HEK293 (cell line): ENCODE data around the gene OPCML.

Experiments
- TCF7L2 ChIP-seq: IDR thresholded peaks from 2 replicates; pipeline ENCODE4 v1.6.1; 2011; ENCODE audit warnings: low read depth, mild to moderate bottlenecking, inconsistent platforms, low read length, moderate library complexity, borderline replicate concordance
- ZBTB1 ChIP-seq: fragments of 450-650 bp; formaldehyde crosslinking; IDR thresholded peaks from 2 replicates; pipeline ENCODE4 v1.5.1; 2016; ENCODE audit warnings: missing biosample characterization, missing genetic modification characterization
- ZFP41 ChIP-seq: fragments of 450-650 bp; formaldehyde crosslinking; IDR thresholded peaks from 2 replicates; pipeline ENCODE4 v1.5.1; 2016; ENCODE audit warnings: missing biosample characterization, missing genetic modification characterization, borderline replicate concordance
- ZNF114 ChIP-seq: fragments of 450-650 bp; formaldehyde crosslinking; IDR thresholded peaks from 2 replicates; pipeline ENCODE4 v1.5.0; 2017; ENCODE audit warnings: missing biosample characterization, missing genetic modification characterization
- ZNF155 ChIP-seq: fragments of 450-650 bp; formaldehyde crosslinking; IDR thresholded peaks from 2 replicates; pipeline ENCODE4 v1.5.1; 2016; ENCODE audit warnings: missing biosample characterization, missing genetic modification characterization
- ZNF174 ChIP-seq: fragments of 450-650 bp; formaldehyde crosslinking; IDR thresholded peaks from 2 replicates; pipeline ENCODE4 v1.5.0; 2017; ENCODE audit warnings: missing biosample characterization, mild to moderate bottlenecking, missing genetic modification characterization
- ZNF2 ChIP-seq: fragments of 450-650 bp; formaldehyde crosslinking; IDR thresholded peaks from 2 replicates; pipeline ENCODE4 v1.5.1; 2016; ENCODE audit warnings: missing biosample characterization, missing genetic modification characterization
- ZNF776 ChIP-seq: fragments of 450-650 bp; formaldehyde crosslinking; IDR thresholded peaks from 2 replicates; pipeline ENCODE4 v1.5.0; 2017; ENCODE audit warnings: missing biosample characterization, missing genetic modification characterization, borderline replicate concordance
- TF ChIP-seq, protein P1 (sequence below): fragments of 450-650 bp; formaldehyde crosslinking; IDR thresholded peaks from 2 replicates; pipeline ENCODE4 v1.5.1; 2017; ENCODE audit warnings: missing biosample characterization, missing genetic modification characterization
- TF ChIP-seq, protein P2 (sequence below): fragments of 450-650 bp; formaldehyde crosslinking; IDR thresholded peaks from 2 replicates; pipeline ENCODE4 v1.5.1; 2016; ENCODE audit warnings: missing biosample characterization, missing genetic modification characterization
- TF ChIP-seq, protein P3 (sequence below): fragments of 450-650 bp; formaldehyde crosslinking; conservative IDR thresholded peaks from 2 replicates; pipeline ENCODE4 v1.5.1; 2016; ENCODE audit warnings: low read depth, missing biosample characterization, missing genetic modification characterization

DNA sequence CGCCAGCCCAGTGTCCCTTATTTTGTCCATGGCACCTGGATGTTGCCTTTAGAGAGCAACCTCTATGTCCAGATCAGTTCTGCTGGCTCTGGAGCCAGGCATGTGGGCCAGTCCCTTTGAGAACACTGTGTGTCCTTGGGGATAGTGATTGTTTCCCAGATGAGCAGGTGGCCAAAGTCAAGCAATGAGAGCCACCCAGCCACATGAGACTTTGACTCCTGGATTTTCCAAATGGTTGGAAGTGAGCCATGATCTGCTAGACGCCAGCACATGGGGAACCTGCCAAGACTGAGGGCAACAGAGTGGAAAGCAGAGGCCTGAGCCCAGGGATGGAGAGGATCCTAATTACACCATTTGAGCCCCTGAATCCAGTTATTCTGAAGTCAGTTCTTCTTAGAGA lies 479.8 kb downstream of the OPCML start:
- TF ChIP-seq ZNF155 (tag by site-specific recombination) (no peak), ZNF174 (tag by site-specific recombination) (no peak), ZNF776 (tag by site-specific recombination) (no peak), ZNF114 (tag by site-specific recombination) (no peak), ZFP41 (tag by site-specific recombination) (no peak), ZNF2 (no peak), ZBTB1 (tag by site-specific recombination) (no peak), TCF7L2 (no peak)
- TF ChIP-seq, protein P1, sequence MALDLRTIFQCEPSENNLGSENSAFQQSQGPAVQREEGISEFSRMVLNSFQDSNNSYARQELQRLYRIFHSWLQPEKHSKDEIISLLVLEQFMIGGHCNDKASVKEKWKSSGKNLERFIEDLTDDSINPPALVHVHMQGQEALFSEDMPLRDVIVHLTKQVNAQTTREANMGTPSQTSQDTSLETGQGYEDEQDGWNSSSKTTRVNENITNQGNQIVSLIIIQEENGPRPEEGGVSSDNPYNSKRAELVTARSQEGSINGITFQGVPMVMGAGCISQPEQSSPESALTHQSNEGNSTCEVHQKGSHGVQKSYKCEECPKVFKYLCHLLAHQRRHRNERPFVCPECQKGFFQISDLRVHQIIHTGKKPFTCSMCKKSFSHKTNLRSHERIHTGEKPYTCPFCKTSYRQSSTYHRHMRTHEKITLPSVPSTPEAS (tag by site-specific recombination), result no peak
- TF ChIP-seq, protein P2, sequence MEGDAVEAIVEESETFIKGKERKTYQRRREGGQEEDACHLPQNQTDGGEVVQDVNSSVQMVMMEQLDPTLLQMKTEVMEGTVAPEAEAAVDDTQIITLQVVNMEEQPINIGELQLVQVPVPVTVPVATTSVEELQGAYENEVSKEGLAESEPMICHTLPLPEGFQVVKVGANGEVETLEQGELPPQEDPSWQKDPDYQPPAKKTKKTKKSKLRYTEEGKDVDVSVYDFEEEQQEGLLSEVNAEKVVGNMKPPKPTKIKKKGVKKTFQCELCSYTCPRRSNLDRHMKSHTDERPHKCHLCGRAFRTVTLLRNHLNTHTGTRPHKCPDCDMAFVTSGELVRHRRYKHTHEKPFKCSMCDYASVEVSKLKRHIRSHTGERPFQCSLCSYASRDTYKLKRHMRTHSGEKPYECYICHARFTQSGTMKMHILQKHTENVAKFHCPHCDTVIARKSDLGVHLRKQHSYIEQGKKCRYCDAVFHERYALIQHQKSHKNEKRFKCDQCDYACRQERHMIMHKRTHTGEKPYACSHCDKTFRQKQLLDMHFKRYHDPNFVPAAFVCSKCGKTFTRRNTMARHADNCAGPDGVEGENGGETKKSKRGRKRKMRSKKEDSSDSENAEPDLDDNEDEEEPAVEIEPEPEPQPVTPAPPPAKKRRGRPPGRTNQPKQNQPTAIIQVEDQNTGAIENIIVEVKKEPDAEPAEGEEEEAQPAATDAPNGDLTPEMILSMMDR (tag by site-specific recombination), result no peak
- TF ChIP-seq, protein P3, sequence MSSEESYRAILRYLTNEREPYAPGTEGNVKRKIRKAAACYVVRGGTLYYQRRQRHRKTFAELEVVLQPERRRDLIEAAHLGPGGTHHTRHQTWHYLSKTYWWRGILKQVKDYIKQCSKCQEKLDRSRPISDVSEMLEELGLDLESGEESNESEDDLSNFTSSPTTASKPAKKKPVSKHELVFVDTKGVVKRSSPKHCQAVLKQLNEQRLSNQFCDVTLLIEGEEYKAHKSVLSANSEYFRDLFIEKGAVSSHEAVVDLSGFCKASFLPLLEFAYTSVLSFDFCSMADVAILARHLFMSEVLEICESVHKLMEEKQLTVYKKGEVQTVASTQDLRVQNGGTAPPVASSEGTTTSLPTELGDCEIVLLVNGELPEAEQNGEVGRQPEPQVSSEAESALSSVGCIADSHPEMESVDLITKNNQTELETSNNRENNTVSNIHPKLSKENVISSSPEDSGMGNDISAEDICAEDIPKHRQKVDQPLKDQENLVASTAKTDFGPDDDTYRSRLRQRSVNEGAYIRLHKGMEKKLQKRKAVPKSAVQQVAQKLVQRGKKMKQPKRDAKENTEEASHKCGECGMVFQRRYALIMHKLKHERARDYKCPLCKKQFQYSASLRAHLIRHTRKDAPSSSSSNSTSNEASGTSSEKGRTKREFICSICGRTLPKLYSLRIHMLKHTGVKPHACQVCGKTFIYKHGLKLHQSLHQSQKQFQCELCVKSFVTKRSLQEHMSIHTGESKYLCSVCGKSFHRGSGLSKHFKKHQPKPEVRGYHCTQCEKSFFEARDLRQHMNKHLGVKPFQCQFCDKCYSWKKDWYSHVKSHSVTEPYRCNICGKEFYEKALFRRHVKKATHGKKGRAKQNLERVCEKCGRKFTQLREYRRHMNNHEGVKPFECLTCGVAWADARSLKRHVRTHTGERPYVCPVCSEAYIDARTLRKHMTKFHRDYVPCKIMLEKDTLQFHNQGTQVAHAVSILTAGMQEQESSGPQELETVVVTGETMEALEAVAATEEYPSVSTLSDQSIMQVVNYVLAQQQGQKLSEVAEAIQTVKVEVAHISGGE (tag by site-specific recombination), result no peak
